ENCODE measurements around the gene CPEB4.
A peak's percentile ranks its signal among the peaks of the same experiment; 100 is the strongest.

CPEB4 gene

DNA sequence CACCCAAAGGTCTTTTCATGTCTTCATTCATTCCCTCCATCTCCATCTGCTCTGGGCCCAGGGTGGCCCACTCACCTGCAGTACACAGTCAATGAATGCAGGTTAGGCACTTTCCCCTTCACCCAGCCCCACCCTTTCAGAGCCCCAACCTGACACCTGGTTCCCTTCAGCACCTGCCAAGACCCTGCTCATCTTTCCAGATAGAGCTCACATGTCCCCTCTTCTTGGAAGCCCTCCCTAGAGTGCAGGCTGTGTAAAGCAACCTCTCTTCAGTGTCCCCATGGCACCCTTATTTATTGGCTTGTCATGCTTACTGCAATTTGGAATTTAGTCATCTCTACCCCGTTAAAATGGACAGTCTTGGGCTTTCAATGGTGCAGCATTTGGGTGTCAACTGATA is 13.0 kb upstream of the CPEB4 start:
- no peak for TF ChIP-seq FOXP2 (optimal IDR thresholded peaks at IDR 0.05; ENCODE audit: control extremely low read depth, extremely low read length, insufficient read depth)
- no peak for TF ChIP-seq POLR2AphosphoS5 (IDR thresholded peaks at IDR 0.05; ENCODE audit: borderline replicate concordance, low read depth, low read length)
- TF ChIP-seq EZH2 (IDR thresholded peaks at IDR 0.05): no peak
- no peak overlapping the region for H3K9ac ChIP-seq (ENCODE audit: insufficient read length)
- H3K27ac ChIP-seq: no peak overlapping the region
- H3K9me3 ChIP-seq (ENCODE audit: low read depth, low read length): no peaks in the 10 kb centered on the region
- no peak for DNase-seq (ENCODE audit: low read depth, low spot score)
- no peak overlapping the region for H3K4me3 ChIP-seq
- no peaks in the 10 kb centered on the region for H3K36me3 ChIP-seq (ENCODE audit: insufficient read depth, low read length)

DNA sequence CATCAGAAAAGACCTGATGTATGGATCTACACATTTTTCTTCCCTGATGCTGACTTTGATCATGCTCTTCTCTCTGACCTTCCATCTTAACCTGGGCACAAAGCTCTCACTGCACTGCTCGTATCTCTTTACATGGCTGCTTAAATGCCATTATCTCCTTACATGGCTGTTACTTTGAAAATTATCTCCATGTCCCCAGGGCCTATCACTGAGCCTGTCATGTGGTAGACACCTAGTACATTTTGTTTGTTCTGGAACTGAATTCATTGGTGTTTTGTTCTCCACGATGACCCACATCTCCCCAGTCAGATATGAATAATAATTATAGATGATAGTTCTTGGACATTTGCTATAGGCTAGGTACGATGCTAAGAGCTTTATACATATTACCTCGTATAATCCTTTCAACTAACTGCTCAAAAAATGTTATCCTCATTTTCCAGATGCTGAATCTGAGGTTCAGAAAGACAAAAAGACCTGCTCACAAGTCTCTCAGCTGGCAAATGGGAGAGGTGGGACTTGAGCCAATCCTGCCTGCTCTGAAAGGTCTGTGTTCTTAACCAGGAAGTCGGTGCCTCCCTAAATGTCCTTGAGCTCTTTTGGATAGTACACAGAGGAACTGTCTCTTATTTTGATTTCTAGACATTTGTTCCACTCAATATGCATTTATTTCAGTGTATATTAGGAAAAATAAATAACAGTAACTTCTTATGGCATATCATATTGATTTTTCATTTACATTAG is 9.8 kb upstream of the CPEB4 start:
- Histone ChIP-seq H3K9ac (ENCODE audit: insufficient read length) (peak overlapping the region; percentile 35), H3K27ac (peak overlapping the region; percentile 68), H3K36me3 (ENCODE audit: insufficient read depth, low read length) (no peaks in the 10 kb centered on the region), H3K9me3 (ENCODE audit: low read depth, low read length) (no peaks in the 10 kb centered on the region), H3K4me3 (no peak overlapping the region)
- no peak for DNase-seq (ENCODE audit: low read depth, low spot score)
- TF ChIP-seq FOXP2 (optimal IDR thresholded peaks at IDR 0.05; ENCODE audit: control extremely low read depth, extremely low read length, insufficient read depth) (no peak), EZH2 (IDR thresholded peaks at IDR 0.05) (no peak), POLR2AphosphoS5 (IDR thresholded peaks at IDR 0.05; ENCODE audit: borderline replicate concordance, low read depth, low read length) (no peak)

DNA sequence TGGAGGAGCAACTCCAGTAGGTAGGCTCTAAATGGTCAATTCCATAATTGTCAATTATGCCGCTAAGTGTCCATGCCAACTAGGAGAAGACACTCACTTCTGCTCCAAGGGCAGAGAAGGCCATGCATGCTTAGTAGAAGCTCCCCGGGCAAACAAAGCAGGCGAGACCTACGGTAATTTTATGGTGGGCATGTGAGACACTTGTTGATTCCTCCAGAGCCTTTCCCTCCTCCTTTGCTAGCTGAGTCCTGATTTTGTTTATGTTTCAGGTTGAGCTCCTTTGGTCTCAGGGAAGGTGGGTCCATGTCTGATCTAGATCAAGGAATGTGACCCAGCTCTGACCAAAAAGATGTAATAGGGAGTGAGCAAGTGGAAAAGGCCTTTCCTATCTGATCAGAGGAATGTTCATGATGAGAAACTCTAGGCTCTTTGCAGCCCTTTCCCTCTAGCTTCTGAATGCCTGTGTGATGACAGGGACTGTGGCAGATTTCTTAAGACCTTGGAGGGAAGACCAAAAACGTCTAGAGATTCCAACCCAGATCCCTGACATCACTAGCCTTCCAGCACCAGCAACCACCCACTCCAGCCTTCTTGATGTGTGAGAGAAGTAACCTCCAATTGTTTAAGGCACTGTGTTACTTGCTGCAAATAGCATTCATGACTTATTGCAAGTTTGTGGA is 7.7 kb upstream of the CPEB4 start:
- no peak overlapping the region for H3K9ac ChIP-seq (ENCODE audit: insufficient read length)
- H3K9me3 ChIP-seq (ENCODE audit: low read depth, low read length): no peaks in the 10 kb centered on the region
- TF ChIP-seq FOXP2 (optimal IDR thresholded peaks at IDR 0.05; ENCODE audit: control extremely low read depth, extremely low read length, insufficient read depth) (no peak), POLR2AphosphoS5 (IDR thresholded peaks at IDR 0.05; ENCODE audit: borderline replicate concordance, low read depth, low read length) (no peak), EZH2 (IDR thresholded peaks at IDR 0.05) (no peak)
- no peak for DNase-seq (ENCODE audit: low read depth, low spot score)
- H3K36me3 ChIP-seq (ENCODE audit: insufficient read depth, low read length): no peaks in the 10 kb centered on the region
- H3K4me3 ChIP-seq: no peak overlapping the region
- H3K27ac ChIP-seq: no peak overlapping the region

- Histone ChIP-seq H3K36me3 (ENCODE audit: insufficient read depth, low read length) (no peaks in the 10 kb centered on the region), H3K9me3 (ENCODE audit: low read depth, low read length) (no peaks in the 10 kb centered on the region), H3K27ac (no peak overlapping the region), H3K4me3 (no peak overlapping the region), H3K9ac (ENCODE audit: insufficient read length) (no peak overlapping the region)
- no peak for DNase-seq (ENCODE audit: low read depth, low spot score)
- TF ChIP-seq POLR2AphosphoS5 (IDR thresholded peaks at IDR 0.05; ENCODE audit: borderline replicate concordance, low read depth, low read length) (no peak), EZH2 (IDR thresholded peaks at IDR 0.05) (no peak), FOXP2 (optimal IDR thresholded peaks at IDR 0.05; ENCODE audit: control extremely low read depth, extremely low read length, insufficient read depth) (no peak)
Observed at GRCh38 chr5:173881811-173882575, 6.2 kb upstream of the CPEB4 start.

DNA sequence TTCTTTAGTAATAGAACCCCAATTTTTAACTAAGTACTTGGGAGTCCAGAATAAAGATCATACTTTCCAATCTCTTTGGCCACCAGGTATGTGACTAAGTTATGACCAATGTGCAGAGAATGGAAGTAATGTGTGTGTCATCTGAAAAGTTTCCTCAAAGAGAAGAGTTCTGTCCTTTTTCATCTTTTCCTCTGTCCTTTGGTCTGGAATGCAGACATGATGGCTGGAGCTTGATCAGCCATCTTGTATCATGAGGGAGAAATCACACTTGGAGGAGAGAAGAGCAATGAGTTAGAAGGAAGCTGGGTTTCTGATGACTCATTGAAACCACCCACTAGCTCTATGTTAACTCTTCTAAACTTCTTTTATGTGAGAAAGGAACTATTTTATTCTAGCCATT is 5.5 kb upstream of the CPEB4 start:
- TF ChIP-seq POLR2AphosphoS5 (IDR thresholded peaks at IDR 0.05; ENCODE audit: borderline replicate concordance, low read depth, low read length) (no peak), FOXP2 (optimal IDR thresholded peaks at IDR 0.05; ENCODE audit: control extremely low read depth, extremely low read length, insufficient read depth) (no peak), EZH2 (IDR thresholded peaks at IDR 0.05) (no peak)
- no peaks in the 10 kb centered on the region for H3K36me3 ChIP-seq (ENCODE audit: insufficient read depth, low read length)
- no peak overlapping the region for H3K9ac ChIP-seq (ENCODE audit: insufficient read length)
- H3K9me3 ChIP-seq (ENCODE audit: low read depth, low read length): no peaks in the 10 kb centered on the region
- DNase-seq (ENCODE audit: low read depth, low spot score): no peak
- H3K4me3 ChIP-seq: no peak overlapping the region
- no peak overlapping the region for H3K27ac ChIP-seq

DNA sequence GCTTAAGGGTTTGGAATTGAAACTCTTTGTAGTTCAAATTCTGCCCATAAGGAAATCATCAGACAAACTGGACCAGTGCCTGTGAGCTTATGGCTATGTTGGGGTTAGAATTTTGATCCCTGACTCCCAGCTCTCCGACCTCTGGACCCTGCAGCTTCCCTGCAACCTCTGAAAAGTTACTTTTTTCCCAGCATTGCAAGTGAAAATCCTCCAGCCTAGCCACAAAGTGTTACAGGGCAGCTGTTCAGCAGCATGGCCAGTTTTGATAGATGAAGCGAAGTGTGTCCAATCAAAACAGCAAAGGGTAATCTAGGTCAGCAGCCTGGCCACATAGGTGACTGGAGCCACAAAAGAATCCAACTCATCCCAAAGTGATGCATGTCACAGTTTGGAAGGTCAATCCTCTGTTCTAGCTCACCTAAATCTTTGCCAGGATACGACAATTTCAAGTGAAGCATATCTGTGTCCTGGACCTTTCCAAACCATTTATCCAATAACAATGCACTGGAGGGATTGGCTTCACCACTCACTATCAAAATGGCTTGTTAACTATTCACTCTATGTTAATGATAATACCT is 4.7 kb upstream of the CPEB4 start:
- TF ChIP-seq EZH2 (IDR thresholded peaks at IDR 0.05) (no peak), FOXP2 (optimal IDR thresholded peaks at IDR 0.05; ENCODE audit: control extremely low read depth, extremely low read length, insufficient read depth) (no peak), POLR2AphosphoS5 (IDR thresholded peaks at IDR 0.05; ENCODE audit: borderline replicate concordance, low read depth, low read length) (no peak)
- Histone ChIP-seq H3K27ac (no peak overlapping the region), H3K9ac (ENCODE audit: insufficient read length) (no peak overlapping the region), H3K9me3 (ENCODE audit: low read depth, low read length) (no peaks in the 10 kb centered on the region), H3K4me3 (no peak overlapping the region), H3K36me3 (ENCODE audit: insufficient read depth, low read length) (no peaks in the 10 kb centered on the region)
- DNase-seq (ENCODE audit: low read depth, low spot score): no peak

- H3K4me3 ChIP-seq: no peak overlapping the region
- DNase-seq (ENCODE audit: low read depth, low spot score): no peak
- H3K36me3 ChIP-seq (ENCODE audit: insufficient read depth, low read length): no peaks in the 10 kb centered on the region
- no peaks in the 10 kb centered on the region for H3K9me3 ChIP-seq (ENCODE audit: low read depth, low read length)
- TF ChIP-seq POLR2AphosphoS5 (IDR thresholded peaks at IDR 0.05; ENCODE audit: borderline replicate concordance, low read depth, low read length): no peak
- no peak for TF ChIP-seq FOXP2 (optimal IDR thresholded peaks at IDR 0.05; ENCODE audit: control extremely low read depth, extremely low read length, insufficient read depth)
- TF ChIP-seq EZH2 (IDR thresholded peaks at IDR 0.05): no peak
- H3K9ac ChIP-seq (ENCODE audit: insufficient read length): no peak overlapping the region
- no peak overlapping the region for H3K27ac ChIP-seq
Observed at GRCh38 chr5:173884402-173885053, 3.6 kb upstream of the CPEB4 start.
